K562 (cell line): ENCODE results near the gene IL21. TPM values are rescaled to one million over a fixed set of nuclear protein-coding genes. Genes with fewer than 3 reads are reported as not detected.
A peak's percentile ranks its signal among the peaks of the same experiment; 100 is the strongest.

Experiments
- CEBPB ChIP-seq: fragments of 450-650 bp; IDR thresholded peaks from 2 replicates; pipeline ENCODE4 v1.6.1; 2016; ENCODE audit warnings: missing genetic modification characterization, missing compliant biosample characterization
- FOXP4 ChIP-seq: sonication (generic); formaldehyde crosslinking; IDR thresholded peaks from 2 replicates; pipeline ENCODE4 v1.8.0; 2022; ENCODE audit warnings: mild to moderate bottlenecking, missing genetic modification reagents, borderline replicate concordance
- GTF2A2 ChIP-seq: IDR thresholded peaks from 2 replicates; pipeline ENCODE4 v1.6.1; 2016; ENCODE audit warnings: mild to moderate bottlenecking, missing genetic modification characterization, missing compliant biosample characterization
- HDAC3 ChIP-seq: fragments of 450-650 bp; IDR thresholded peaks from 2 replicates; pipeline ENCODE4 v1.6.1; 2018; ENCODE audit warnings: borderline replicate concordance, mild to moderate bottlenecking, moderate library complexity; ENCODE audit not compliant: partially characterized antibody
- JUN ChIP-seq, 2 experiments: sonication (generic) in 1 of 2; formaldehyde crosslinking in 1 of 2; IDR thresholded peaks; 2 replicates each; pipeline versions ENCODE4 v1.6.1 to v1.8.0; 2012 to 2022; ENCODE audit warnings: borderline replicate concordance in 2 of 2, mild to moderate bottlenecking in 2 of 2, improper control_type of control experiment in 1 of 2, low read depth in 1 of 2, low read length in 1 of 2, missing genetic modification reagents in 1 of 2
- MEIS2 ChIP-seq: fragments of 450-650 bp; IDR thresholded peaks from 2 replicates; pipeline ENCODE4 v1.6.1; 2014; ENCODE audit warnings: mild to moderate bottlenecking; ENCODE audit not compliant: partially characterized antibody
- MGA ChIP-seq: fragments of 450-650 bp; IDR thresholded peaks from 2 replicates; pipeline ENCODE4 v1.6.1; 2016; ENCODE audit warnings: mild to moderate bottlenecking, moderate library complexity
- SP2 ChIP-seq: IDR thresholded peaks from 2 replicates; pipeline ENCODE4 v1.6.1; 2011; ENCODE audit warnings: mild to moderate bottlenecking, low read depth, low read length, moderate library complexity; ENCODE audit not compliant: poor library complexity, severe bottlenecking; ENCODE audit errors: extremely low read depth
- SPI1 ChIP-seq: IDR thresholded peaks from 2 replicates; pipeline ENCODE4 v1.6.1; 2011; ENCODE audit warnings: low read depth, low read length, control low read depth, borderline replicate concordance
- TEAD4 ChIP-seq, 2 experiments: sonication (generic) in 1 of 2; formaldehyde crosslinking in 1 of 2; IDR thresholded peaks; 2 replicates each; pipeline versions ENCODE4 v1.6.1 to v1.8.0; 2012 to 2022; ENCODE audit warnings: borderline replicate concordance in 1 of 2, inconsistent platforms in 1 of 2, low read length in 1 of 2, mild to moderate bottlenecking in 1 of 2, missing genetic modification reagents in 1 of 2
- ZNF232 ChIP-seq: sonication (generic); formaldehyde crosslinking; IDR thresholded peaks from 2 replicates; pipeline ENCODE4 v1.8.0; 2022; ENCODE audit warnings: mild to moderate bottlenecking, missing genetic modification reagents
- ZNF57 ChIP-seq: fragments of 450-650 bp; formaldehyde crosslinking; IDR thresholded peaks from 2 replicates; pipeline ENCODE4 v1.4.0; 2020; ENCODE audit warnings: mild to moderate bottlenecking, moderate library complexity
- polyA plus RNA-seq, 8 experiments: library from polyadenylated mRNA; depleted of rRNA in 4 of 8; stranded (reverse) in 5 of 8; unstranded in 3 of 8; fragments of >200 nt; fragmentation: Nextera tagmentation in 2 of 8; fragmentation: Illumina TruSeq in 1 of 8; extraction: Ambion mirVana in 2 of 8; extraction: Trizol in 1 of 8; gene quantifications; 2 replicates each; pipeline versions ENCODE4 v1.2.1 to v1.2.3, GENCODE V29; 2011 to 2014; ENCODE audit warnings: inconsistent platforms in 1 of 8, missing spikeins in 1 of 8
- total RNA-seq, 7 experiments: library from RNA; depleted of rRNA in 6 of 7; stranded (reverse); fragments of >200 nt in 6 of 7; fragmentation: Illumina TruSeq in 2 of 7; extraction: Trizol in 2 of 7; gene quantifications; 2 replicates each; pipeline versions ENCODE4 v1.2.1 to v1.2.3, GENCODE V29; 2011 to 2021; ENCODE audit warnings: low replicate concordance in 1 of 7

The IL21 gene
- total and polyA plus RNA-seq, 9 of the 15 experiments (the other 6 are each of a cell fraction or from before 2014, with no cell fraction given): not detected

GRCh38 chr4:122636697-122637096 is 15.8 kb upstream of the IL21 start (continued):
- TF ChIP-seq MGA (no peak), HDAC3 (no peak), GTF2A2 (tag) (no peak), JUN (IDR thresholded peaks at IDR 0.05; ENCODE audit: borderline replicate concordance, low read depth, low read length) (no peak), JUN (CRISPR knock-in tag; IDR thresholded peaks at IDR 0.05; ENCODE audit: borderline replicate concordance) (no peak), SP2 (no peak), ZNF232 (CRISPR knock-in tag) (no peak), SPI1 (peak; percentile 78), CEBPB (tag) (0 out of 2 replicates have a peak, but pooled peaks have one; percentile 25), ZNF57 (CRISPR knock-in tag) (no peak), FOXP4 (no peak), MEIS2 (peak; percentile 72), TEAD4 (IDR thresholded peaks at IDR 0.05; ENCODE audit: low read length) (no peak), TEAD4 (CRISPR knock-in tag; IDR thresholded peaks at IDR 0.05; ENCODE audit: borderline replicate concordance) (no peak)
